K562 (cell line): ENCODE measurements around the gene CD55. TPM values are rescaled to one million over a fixed set of nuclear protein-coding genes. Genes with fewer than 3 reads are reported as not detected.

Experiments used
- ATAC-seq: fragments of 200-7000 bp; cut with Tn5 transposase; 3 replicates; pipeline ENCODE4 v1.9.1; 2020; ENCODE audit warnings: moderate library complexity
- BruUV-seq: library from RNA; stranded (reverse); fragments of 400-500 nt; replicated peaks from 2 replicates; lab custom pipeline; 2021; lab: Mats Ljungman, UMichigan
- CTCF ChIA-PET: fragments of 300-600 bp; formaldehyde crosslinking; extraction: SDS; loops from one replicate; lab custom pipeline; 2021; ENCODE audit warnings: low intra/inter-chr PET ratio; lab: Yijun Ruan, JAX
- POLR2A ChIA-PET: fragments of 300-600, 350-650 bp; sonication (Branson Sonifier 250); formaldehyde crosslinking; extraction: SDS; loops from one replicate; lab custom pipeline; 2021; ENCODE audit warnings: antibody characterized with exemption, inconsistent platforms; lab: Yijun Ruan, JAX
- DNase-seq, 4 experiments: peaks; one replicate each; pipeline versions ENCODE4 v3.0.0 to v3.0.0-alpha.2; 2011 to 2018; ENCODE audit warnings: low spot score in 3 of 4, mixed read lengths in 3 of 4; ENCODE audit errors: extremely low read depth in 1 of 4
- FAIRE-seq: peaks from 2 replicates; lab custom pipeline; 2011; peaks lifted over from hg19 to GRCh38; lab: Jason Lieb, UNC
- H2AFZ ChIP-seq: 2 replicates; pipeline ENCODE4 v1.6.0; 2011; ENCODE audit warnings: low read depth, low read length, control low read depth, inconsistent platforms
- H3K27ac ChIP-seq: fragments of 200-600 bp; 3 replicates; pipeline ENCODE4 v1.8.0; 2011; ENCODE audit warnings: low read depth, mild to moderate bottlenecking, control low read depth, inconsistent platforms, low read length, moderate library complexity, mixed read lengths; ENCODE audit errors: extremely low read depth
- H3K27me3 ChIP-seq, 2 experiments: fragments of 300-600 bp in 1 of 2; 2 replicates in 1 of 2; 3 replicates in 1 of 2; pipeline versions ENCODE4 v1.6.0 to v1.8.0; 2011; ENCODE audit warnings: inconsistent platforms in 2 of 2, low read length in 2 of 2, mild to moderate bottlenecking in 1 of 2, mixed read lengths in 1 of 2, moderate library complexity in 1 of 2; ENCODE audit not compliant: control insufficient read depth in 2 of 2, insufficient read depth in 2 of 2
- H3K36me3 ChIP-seq: fragments of 300-600 bp; 3 replicates; pipeline ENCODE4 v1.8.0; 2011; ENCODE audit warnings: mild to moderate bottlenecking, low read length, inconsistent platforms; ENCODE audit not compliant: control insufficient read depth, insufficient read depth
- H3K4me1 ChIP-seq, 2 experiments: fragments of 200-600 bp in 1 of 2; replicated peaks in 1 of 2; 2 replicates in 1 of 2; 3 replicates in 1 of 2; pipeline versions ENCODE4 v1.5.1 to v1.8.0; 2011; ENCODE audit warnings: inconsistent platforms in 2 of 2, low read length in 2 of 2, mild to moderate bottlenecking in 1 of 2, mixed read lengths in 1 of 2, moderate library complexity in 1 of 2; ENCODE audit not compliant: control insufficient read depth in 2 of 2, insufficient read depth in 2 of 2
- H3K4me2 ChIP-seq: 2 replicates; pipeline ENCODE4 v1.6.1; 2011; ENCODE audit warnings: low read length, control low read depth, inconsistent platforms, mixed read lengths; ENCODE audit not compliant: insufficient read depth
- H3K4me3 ChIP-seq: fragments of 200-600 bp; sonication (generic), shearing (Covaris generic); 2 replicates; pipeline ENCODE4 v1.5.1; 2016; ENCODE audit warnings: control low read depth, inconsistent platforms
- H3K79me2 ChIP-seq: fragments of 200-600 bp; 3 replicates; pipeline ENCODE4 v1.8.0; 2011; ENCODE audit warnings: low read length, inconsistent platforms; ENCODE audit not compliant: control insufficient read depth, insufficient read depth
- H3K9ac ChIP-seq, 2 experiments: 2 replicates each; pipeline versions ENCODE4 v1.6.0 to v1.6.1; 2011; ENCODE audit warnings: low read depth in 2 of 2, low read length in 2 of 2, control low read depth in 1 of 2, inconsistent platforms in 1 of 2, mild to moderate bottlenecking in 1 of 2, mixed read lengths in 1 of 2; ENCODE audit not compliant: insufficient read depth in 1 of 2
- H3K9me1 ChIP-seq: one replicate; pipeline ENCODE4 v1.6.0; 2011; ENCODE audit warnings: inconsistent platforms, mild to moderate bottlenecking, low read length, moderate library complexity; ENCODE audit not compliant: control insufficient read depth, insufficient read depth
- H3K9me3 ChIP-seq: replicated peaks from 2 replicates; pipeline ENCODE4 v1.5.1; 2011; ENCODE audit warnings: low read depth, low read length, inconsistent platforms; ENCODE audit not compliant: control insufficient read depth, insufficient read depth
- H4K20me1 ChIP-seq: replicated peaks from 2 replicates; pipeline ENCODE4 v1.6.1; 2011; ENCODE audit warnings: low read length, inconsistent platforms, mixed read lengths; ENCODE audit not compliant: control insufficient read depth, insufficient read depth
- ATF1 ChIP-seq, 2 experiments: fragments of 450-650 bp in 1 of 2; IDR thresholded peaks; 2 replicates each; pipeline ENCODE4 v1.6.1; 2016; ENCODE audit warnings: missing compliant biosample characterization in 1 of 2, missing genetic modification characterization in 1 of 2
- CBFA2T2 ChIP-seq: fragments of 450-650 bp; conservative IDR thresholded peaks from 2 replicates; pipeline ENCODE4 v1.6.1; 2017; ENCODE audit warnings: mild to moderate bottlenecking
- CEBPB ChIP-seq: fragments of 450-650 bp; IDR thresholded peaks from 2 replicates; pipeline ENCODE4 v1.6.1; 2016; ENCODE audit warnings: missing genetic modification characterization, missing compliant biosample characterization
- DDX20 ChIP-seq: fragments of 450-650 bp; IDR thresholded peaks from 2 replicates; pipeline ENCODE4 v1.6.1; 2016; ENCODE audit warnings: missing genetic modification characterization, low read depth, mild to moderate bottlenecking, missing compliant biosample characterization, moderate library complexity
- ETV1 ChIP-seq: fragments of 450-650 bp; conservative IDR thresholded peaks from 2 replicates; pipeline ENCODE4 v1.6.1; 2016; ENCODE audit warnings: missing genetic modification characterization, control low read depth, low read depth, missing compliant biosample characterization
- LEF1 ChIP-seq: fragments of 450-650 bp; IDR thresholded peaks from 2 replicates; pipeline ENCODE4 v1.6.1; 2016; ENCODE audit warnings: mild to moderate bottlenecking
- MEIS2 ChIP-seq: fragments of 450-650 bp; IDR thresholded peaks from 2 replicates; pipeline ENCODE4 v1.6.1; 2014; ENCODE audit warnings: mild to moderate bottlenecking; ENCODE audit not compliant: partially characterized antibody
- POU5F1 ChIP-seq: fragments of 150-350 bp; IDR thresholded peaks from 2 replicates; pipeline ENCODE4 v1.6.1; 2014; ENCODE audit warnings: borderline replicate concordance, low read length, low read depth, mild to moderate bottlenecking; ENCODE audit not compliant: partially characterized antibody
- PPARD ChIP-seq: fragments of 250-450 bp; sonication (Bioruptor Pico); IDR thresholded peaks from 2 replicates; pipeline ENCODE4 v1.8.0; 2022; ENCODE audit warnings: inconsistent platforms, mild to moderate bottlenecking, moderate library complexity
- PYGO2 ChIP-seq: fragments of 450-650 bp; IDR thresholded peaks from 2 replicates; pipeline ENCODE4 v1.6.1; 2016; ENCODE audit warnings: mild to moderate bottlenecking, missing genetic modification characterization, moderate library complexity, missing compliant biosample characterization
- RFX1 ChIP-seq: fragments of 450-650 bp; IDR thresholded peaks from 2 replicates; pipeline ENCODE4 v1.6.1; 2016; ENCODE audit warnings: mild to moderate bottlenecking, moderate library complexity
- ZFP36 ChIP-seq: fragments of 150-350 bp; IDR thresholded peaks from 2 replicates; pipeline ENCODE4 v1.6.1; 2018; ENCODE audit warnings: low read length, low read depth; ENCODE audit not compliant: partially characterized antibody
- ZNF224 ChIP-seq: sonication (generic); formaldehyde crosslinking; IDR thresholded peaks from 2 replicates; pipeline ENCODE4 v1.8.0; 2022; ENCODE audit warnings: mild to moderate bottlenecking, missing genetic modification reagents
- ZNF23 ChIP-seq: fragments of 250-450 bp; sonication (Bioruptor Pico); IDR thresholded peaks from 2 replicates; pipeline ENCODE4 v1.4.0; 2020; ENCODE audit warnings: mild to moderate bottlenecking
- ZNF232 ChIP-seq: sonication (generic); formaldehyde crosslinking; IDR thresholded peaks from 2 replicates; pipeline ENCODE4 v1.8.0; 2022; ENCODE audit warnings: mild to moderate bottlenecking, missing genetic modification reagents
- ZNF3 ChIP-seq: fragments of 250-450 bp; sonication (Bioruptor Pico); IDR thresholded peaks from 2 replicates; pipeline ENCODE4 v1.5.0; 2021; ENCODE audit warnings: mild to moderate bottlenecking, moderate library complexity
- ZNF41 ChIP-seq: fragments of 250-450 bp; sonication (Bioruptor Pico); conservative IDR thresholded peaks from 2 replicates; pipeline ENCODE4 v1.4.0; 2020; ENCODE audit warnings: mild to moderate bottlenecking
- ZNF57 ChIP-seq: fragments of 450-650 bp; formaldehyde crosslinking; IDR thresholded peaks from 2 replicates; pipeline ENCODE4 v1.4.0; 2020; ENCODE audit warnings: mild to moderate bottlenecking, moderate library complexity
- ZNF79 ChIP-seq: fragments of 250-450 bp; sonication (Bioruptor Pico); IDR thresholded peaks from 2 replicates; pipeline ENCODE4 v1.4.0; 2020; ENCODE audit warnings: low read depth, mild to moderate bottlenecking, moderate library complexity
- WGBS: fragments of 100-300 bp; shearing (Covaris generic); methylation state at CpG from one replicate; pipeline ENCODE4 v1.1.6; 2016; ENCODE audit warnings: low coverage, mixed read lengths; ENCODE audit not compliant: insufficient coverage; ENCODE audit errors: missing lambda C conversion rate; 5-methylcytosine and 5-hydroxymethylcytosine counted together
- in situ Hi-C: fragments of 300-500 bp; cut with MboI; formaldehyde crosslinking; loops from 4 replicates; pipeline ENCODE4 v1.15.0; 2018; ENCODE audit warnings: inconsistent platforms, mixed read lengths
- intact Hi-C: fragments of 100-400 bp; cut with micrococcal nuclease; formaldehyde crosslinking; loops from 2 replicates; pipeline ENCODE4 v1.14.2; 2022
- polyA plus RNA-seq, 8 experiments: library from polyadenylated mRNA; depleted of rRNA in 4 of 8; stranded (reverse) in 5 of 8; unstranded in 3 of 8; fragments of >200 nt; fragmentation: Nextera tagmentation in 2 of 8; fragmentation: Illumina TruSeq in 1 of 8; extraction: Ambion mirVana in 2 of 8; extraction: Trizol in 1 of 8; gene quantifications; 2 replicates each; pipeline versions ENCODE4 v1.2.1 to v1.2.3, GENCODE V29; 2011 to 2014; ENCODE audit warnings: inconsistent platforms in 1 of 8, missing spikeins in 1 of 8
- total RNA-seq, 7 experiments: library from RNA; depleted of rRNA in 6 of 7; stranded (reverse); fragments of >200 nt in 6 of 7; fragmentation: Illumina TruSeq in 2 of 7; extraction: Trizol in 2 of 7; gene quantifications; 2 replicates each; pipeline versions ENCODE4 v1.2.1 to v1.2.3, GENCODE V29; 2011 to 2021; ENCODE audit warnings: low replicate concordance in 1 of 7
- TF ChIP-seq, protein P1 (sequence below): fragments of 250-450 bp; sonication (Bioruptor Pico); IDR thresholded peaks from 2 replicates; pipeline ENCODE4 v1.4.0; 2020; ENCODE audit warnings: borderline replicate concordance
- TF ChIP-seq, protein P2 (sequence below): fragments of 200-800 bp; sonication (Bioruptor generic); IDR thresholded peaks from 2 replicates; pipeline ENCODE4 v1.6.1; 2017; ENCODE audit warnings: missing genetic modification characterization, missing compliant biosample characterization

Gene CD55
- total and polyA plus RNA-seq, 9 of the 15 experiments (the other 6 are each of a cell fraction or from before 2014, with no cell fraction given): 17.7 to 150 (median 97.0) TPM

DNA sequence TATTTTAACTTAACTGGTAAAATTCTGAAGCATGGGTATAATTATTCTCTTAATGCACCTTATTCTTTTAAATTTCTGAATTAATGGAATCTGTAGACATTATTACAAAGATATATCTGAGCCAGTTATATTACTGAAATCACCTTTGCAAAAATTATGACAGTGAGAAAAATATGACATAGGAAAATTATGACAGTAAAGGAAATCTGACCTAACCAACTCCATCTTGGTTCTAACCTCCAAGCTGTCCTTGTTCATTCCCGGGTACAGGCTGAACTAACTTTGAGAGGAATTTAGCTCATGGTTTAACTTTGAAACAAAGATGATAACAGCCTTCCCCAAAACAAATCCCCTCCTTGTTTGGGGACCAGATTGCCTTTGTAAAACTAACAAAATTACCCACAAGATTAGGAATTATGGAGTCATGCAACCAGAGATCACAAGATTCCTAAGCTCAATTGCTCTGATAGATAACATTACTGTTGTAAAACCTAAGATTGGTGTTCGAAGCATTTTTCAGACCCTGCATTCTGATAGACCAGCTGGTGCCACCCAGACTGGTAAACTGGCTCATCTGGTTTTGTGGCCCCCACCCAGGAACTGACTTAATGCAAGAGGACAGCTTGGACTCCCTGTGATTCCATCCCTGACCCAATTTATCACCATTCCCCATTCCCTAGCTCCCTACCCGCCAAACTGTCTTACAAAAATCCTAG lies 9.4 kb upstream of the CD55 start:
- no peak for FAIRE-seq
- intact Hi-C loops (no loop called here), in situ Hi-C loops (no loop called here)
- H3K79me2 ChIP-seq: no peaks in the 10 kb centered on the region
- no peak for DNase-seq
- ChIA-PET CTCF (no interaction called here), POLR2A (interaction anchor here (0.7 to 2.6 kb wide), 4 partner anchors 10 to 14 kb away, joined by 3 to 22 read pairs (median 3); partner anchors contain the start of gene CD55)
- H3K4me2 ChIP-seq: no peak overlapping the region
- no peak for ATAC-seq
- WGBS: 30% methylated on average over 3 of the region's 3 CpGs
- H3K27ac ChIP-seq: no peak overlapping the region
- no peak overlapping the region for H3K9ac ChIP-seq
- H3K9me3 ChIP-seq: no peaks in the 10 kb centered on the region
- H3K36me3 ChIP-seq: no peaks in the 10 kb centered on the region
- H3K4me3 ChIP-seq: no peak overlapping the region
- no peak overlapping the region for H2AFZ ChIP-seq
- peaks cover 20 to 51% of the 10 kb centered on the region in 2 experiments for H3K4me1 ChIP-seq
- no peaks in the 10 kb centered on the region for H3K9me1 ChIP-seq
- no peaks in the 10 kb centered on the region for H3K27me3 ChIP-seq
- no peaks in the 10 kb centered on the region for H4K20me1 ChIP-seq
- BruUV-seq: no TSS peak
- no peak for TF ChIP-seq ZNF224
- TF ChIP-seq DDX20: peak; percentile 92
- TF ChIP-seq ZNF232: no peak
- TF ChIP-seq ZFP36: no peak
- no peak for TF ChIP-seq RFX1
- TF ChIP-seq MEIS2: no peak
- peak; percentile 94 for TF ChIP-seq ZNF79
- TF ChIP-seq ETV1 (tag): no peak
- TF ChIP-seq CEBPB: no peak
- TF ChIP-seq, protein P1, sequence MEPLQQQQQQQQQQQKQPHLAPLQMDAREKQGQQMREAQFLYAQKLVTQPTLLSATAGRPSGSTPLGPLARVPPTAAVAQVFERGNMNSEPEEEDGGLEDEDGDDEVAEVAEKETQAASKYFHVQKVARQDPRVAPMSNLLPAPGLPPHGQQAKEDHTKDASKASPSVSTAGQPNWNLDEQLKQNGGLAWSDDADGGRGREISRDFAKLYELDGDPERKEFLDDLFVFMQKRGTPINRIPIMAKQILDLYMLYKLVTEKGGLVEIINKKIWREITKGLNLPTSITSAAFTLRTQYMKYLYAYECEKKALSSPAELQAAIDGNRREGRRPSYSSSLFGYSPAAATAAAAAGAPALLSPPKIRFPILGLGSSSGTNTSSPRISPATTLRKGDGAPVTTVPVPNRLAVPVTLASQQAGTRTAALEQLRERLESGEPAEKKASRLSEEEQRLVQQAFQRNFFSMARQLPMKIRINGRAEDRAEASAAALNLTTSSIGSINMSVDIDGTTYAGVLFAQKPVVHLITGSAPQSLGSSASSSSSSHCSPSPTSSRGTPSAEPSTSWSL: peak; percentile 77; the same call in 1 of the 2 replicates
- TF ChIP-seq PYGO2: peak; percentile 74
- peak; percentile 89; the same call in 1 of the 2 replicates for TF ChIP-seq ZNF41 (CRISPR knock-in tag)
- peak; percentile 63; the same call in 1 of the 2 replicates for TF ChIP-seq ZNF57 (CRISPR knock-in tag)
- TF ChIP-seq PPARD: 0 out of 2 replicates have a peak, but pooled peaks have one; percentile 52
- no peak for TF ChIP-seq CBFA2T2
- no peak for TF ChIP-seq ZNF3
- TF ChIP-seq, protein P2, sequence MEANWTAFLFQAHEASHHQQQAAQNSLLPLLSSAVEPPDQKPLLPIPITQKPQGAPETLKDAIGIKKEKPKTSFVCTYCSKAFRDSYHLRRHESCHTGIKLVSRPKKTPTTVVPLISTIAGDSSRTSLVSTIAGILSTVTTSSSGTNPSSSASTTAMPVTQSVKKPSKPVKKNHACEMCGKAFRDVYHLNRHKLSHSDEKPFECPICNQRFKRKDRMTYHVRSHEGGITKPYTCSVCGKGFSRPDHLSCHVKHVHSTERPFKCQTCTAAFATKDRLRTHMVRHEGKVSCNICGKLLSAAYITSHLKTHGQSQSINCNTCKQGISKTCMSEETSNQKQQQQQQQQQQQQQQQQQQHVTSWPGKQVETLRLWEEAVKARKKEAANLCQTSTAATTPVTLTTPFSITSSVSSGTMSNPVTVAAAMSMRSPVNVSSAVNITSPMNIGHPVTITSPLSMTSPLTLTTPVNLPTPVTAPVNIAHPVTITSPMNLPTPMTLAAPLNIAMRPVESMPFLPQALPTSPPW (CRISPR knock-in tag): 0 out of 2 replicates have a peak, but pooled peaks have one; percentile 8
- 0 out of 2 replicates have a peak, but pooled peaks have one; percentile 64 for TF ChIP-seq ZNF23 (CRISPR knock-in tag)
- TF ChIP-seq LEF1: no peak
- TF ChIP-seq POU5F1: no peak
- no peak for TF ChIP-seq ATF1 (CRISPR knock-in tag; IDR thresholded peaks at IDR 0.05)
- TF ChIP-seq ATF1 (tag; IDR thresholded peaks at IDR 0.05): no peak; the same call in 1 of the 2 replicates
